Panc1 (cell line): ENCODE results near the gene SIK2. TPM values are rescaled to one million over a fixed set of nuclear protein-coding genes. Genes with fewer than 3 reads are reported as not detected.

Experiments used
- ATAC-seq: fragments of 200-7000 bp; cut with Tn5 transposase; 2 replicates; pipeline ENCODE4 v1.9.1; 2020; ENCODE audit warnings: mild to moderate bottlenecking, moderate library complexity
- BruUV-seq: library from RNA; stranded (reverse); fragments of 400-500 nt; replicated peaks from 2 replicates; lab custom pipeline; 2021; lab: Mats Ljungman, UMichigan
- CTCF ChIA-PET: fragments of 300-600 bp; sonication (Branson Sonifier 250); formaldehyde crosslinking; loops from one replicate; lab custom pipeline; 2022; ENCODE audit warnings: antibody characterized with exemption; lab: Charles Lee
- POLR2A ChIA-PET: fragments of 300-600 bp; sonication (Branson Sonifier 250); formaldehyde crosslinking; loops from one replicate; lab custom pipeline; 2022; ENCODE audit warnings: antibody characterized with exemption; lab: Charles Lee
- DNase-seq: peaks from one replicate; pipeline ENCODE4 v3.0.0-alpha.2; 2010; ENCODE audit warnings: low read depth, low spot score
- H3K27ac ChIP-seq: 2 replicates; pipeline ENCODE4 v1.5.1; 2011; ENCODE audit warnings: mild to moderate bottlenecking, low read length, inconsistent platforms
- H3K27me3 ChIP-seq: fragments of 200-500 bp; sonication (Bioruptor generic); 2 replicates; pipeline ENCODE4 v1.6.0; 2014; ENCODE audit warnings: low read length, inconsistent platforms; ENCODE audit not compliant: control insufficient read depth, insufficient read depth
- H3K36me3 ChIP-seq: fragments of 200-500 bp; sonication (Bioruptor generic); 2 replicates; pipeline ENCODE4 v1.5.1; 2014; ENCODE audit warnings: inconsistent platforms, mild to moderate bottlenecking, low read length, moderate library complexity; ENCODE audit not compliant: control insufficient read depth, insufficient read depth
- H3K4me1 ChIP-seq: 2 replicates; pipeline ENCODE4 v1.5.1; 2011; ENCODE audit warnings: inconsistent platforms, mild to moderate bottlenecking, low read length, moderate library complexity; ENCODE audit not compliant: control insufficient read depth, insufficient read depth
- H3K4me3 ChIP-seq, 2 experiments: 2 replicates each; pipeline ENCODE4 v1.5.1; 2011 to 2012; ENCODE audit warnings: low read depth in 2 of 2, low read length in 2 of 2, mild to moderate bottlenecking in 2 of 2, inconsistent platforms in 1 of 2, moderate library complexity in 1 of 2
- H3K9me3 ChIP-seq: fragments of 200-500 bp; sonication (Bioruptor generic); 2 replicates; pipeline ENCODE4 v1.5.1; 2014; ENCODE audit warnings: low read depth, mild to moderate bottlenecking, inconsistent platforms, low read length, moderate library complexity; ENCODE audit not compliant: control insufficient read depth, insufficient read depth
- POLR2AphosphoS5 ChIP-seq: IDR thresholded peaks from 2 replicates; pipeline ENCODE4 v1.6.1; 2012; ENCODE audit warnings: mild to moderate bottlenecking, low read depth, low read length, moderate library complexity
- SIN3A ChIP-seq: IDR thresholded peaks from 2 replicates; pipeline ENCODE4 v1.6.1; 2012; ENCODE audit warnings: low read depth, mild to moderate bottlenecking, low read length, moderate library complexity, borderline replicate concordance; ENCODE audit not compliant: insufficient read depth
- TCF7L2 ChIP-seq: IDR thresholded peaks from 2 replicates; pipeline ENCODE4 v1.6.1; 2011; ENCODE audit warnings: mild to moderate bottlenecking, low read depth, low read length, inconsistent platforms
- in situ Hi-C: cut with HindIII; loops from 2 replicates; pipeline ENCODE4 v1.10.0; 2016; ENCODE audit warnings: low sequenced_read_pairs, low pct_unique_long_range_greater_than_20kb
- intact Hi-C: fragments of 100-400 bp; cut with micrococcal nuclease; formaldehyde crosslinking; loops from one replicate; pipeline ENCODE4 v1.10.0; 2022; ENCODE audit not compliant: unreplicated experiment
- total RNA-seq: library from RNA; stranded (reverse); gene quantifications from one replicate; pipeline ENCODE4 v1.2.1, GENCODE V29; 2021; ENCODE audit not compliant: unreplicated experiment
- TF ChIP-seq, protein P1 (sequence below), 2 experiments: IDR thresholded peaks; 2 replicates each; pipeline ENCODE4 v1.6.1; 2011 to 2012; ENCODE audit warnings: low read depth in 2 of 2, control low read depth in 1 of 2, low read length in 1 of 2, mild to moderate bottlenecking in 1 of 2, moderate library complexity in 1 of 2; ENCODE audit not compliant: insufficient read depth in 1 of 2
- TF ChIP-seq, protein P2 (sequence below): fragments of 450-650 bp; IDR thresholded peaks from 2 replicates; pipeline ENCODE4 v1.5.1; 2017; ENCODE audit warnings: mild to moderate bottlenecking

Gene SIK2
- total RNA-seq, 1 experiment from 2014 or later: 17.0 TPM

GRCh38 chr11:111663820-111664219, 61.6 kb downstream of the SIK2 start:
- Histone ChIP-seq H3K27ac (no peak overlapping the region), H3K27me3 (no peaks in the 10 kb centered on the region), H3K9me3 (no peaks in the 10 kb centered on the region), H3K36me3 (no peaks in the 10 kb centered on the region), H3K4me1 (no peaks in the 10 kb centered on the region), H3K4me3 (no peak overlapping the region)
- no peak for DNase-seq
- ATAC-seq: no peak
- ChIA-PET POLR2A (no interaction called here), CTCF (no interaction called here)
- BruUV-seq: no TSS peak
- TF ChIP-seq, protein P1, sequence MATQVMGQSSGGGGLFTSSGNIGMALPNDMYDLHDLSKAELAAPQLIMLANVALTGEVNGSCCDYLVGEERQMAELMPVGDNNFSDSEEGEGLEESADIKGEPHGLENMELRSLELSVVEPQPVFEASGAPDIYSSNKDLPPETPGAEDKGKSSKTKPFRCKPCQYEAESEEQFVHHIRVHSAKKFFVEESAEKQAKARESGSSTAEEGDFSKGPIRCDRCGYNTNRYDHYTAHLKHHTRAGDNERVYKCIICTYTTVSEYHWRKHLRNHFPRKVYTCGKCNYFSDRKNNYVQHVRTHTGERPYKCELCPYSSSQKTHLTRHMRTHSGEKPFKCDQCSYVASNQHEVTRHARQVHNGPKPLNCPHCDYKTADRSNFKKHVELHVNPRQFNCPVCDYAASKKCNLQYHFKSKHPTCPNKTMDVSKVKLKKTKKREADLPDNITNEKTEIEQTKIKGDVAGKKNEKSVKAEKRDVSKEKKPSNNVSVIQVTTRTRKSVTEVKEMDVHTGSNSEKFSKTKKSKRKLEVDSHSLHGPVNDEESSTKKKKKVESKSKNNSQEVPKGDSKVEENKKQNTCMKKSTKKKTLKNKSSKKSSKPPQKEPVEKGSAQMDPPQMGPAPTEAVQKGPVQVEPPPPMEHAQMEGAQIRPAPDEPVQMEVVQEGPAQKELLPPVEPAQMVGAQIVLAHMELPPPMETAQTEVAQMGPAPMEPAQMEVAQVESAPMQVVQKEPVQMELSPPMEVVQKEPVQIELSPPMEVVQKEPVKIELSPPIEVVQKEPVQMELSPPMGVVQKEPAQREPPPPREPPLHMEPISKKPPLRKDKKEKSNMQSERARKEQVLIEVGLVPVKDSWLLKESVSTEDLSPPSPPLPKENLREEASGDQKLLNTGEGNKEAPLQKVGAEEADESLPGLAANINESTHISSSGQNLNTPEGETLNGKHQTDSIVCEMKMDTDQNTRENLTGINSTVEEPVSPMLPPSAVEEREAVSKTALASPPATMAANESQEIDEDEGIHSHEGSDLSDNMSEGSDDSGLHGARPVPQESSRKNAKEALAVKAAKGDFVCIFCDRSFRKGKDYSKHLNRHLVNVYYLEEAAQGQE (IDR thresholded peaks at IDR 0.05; ENCODE audit: insufficient read depth in 1 of 2, low read depth in 2 of 2, low read length in 1 of 2): no peak
- TF ChIP-seq, protein P2, sequence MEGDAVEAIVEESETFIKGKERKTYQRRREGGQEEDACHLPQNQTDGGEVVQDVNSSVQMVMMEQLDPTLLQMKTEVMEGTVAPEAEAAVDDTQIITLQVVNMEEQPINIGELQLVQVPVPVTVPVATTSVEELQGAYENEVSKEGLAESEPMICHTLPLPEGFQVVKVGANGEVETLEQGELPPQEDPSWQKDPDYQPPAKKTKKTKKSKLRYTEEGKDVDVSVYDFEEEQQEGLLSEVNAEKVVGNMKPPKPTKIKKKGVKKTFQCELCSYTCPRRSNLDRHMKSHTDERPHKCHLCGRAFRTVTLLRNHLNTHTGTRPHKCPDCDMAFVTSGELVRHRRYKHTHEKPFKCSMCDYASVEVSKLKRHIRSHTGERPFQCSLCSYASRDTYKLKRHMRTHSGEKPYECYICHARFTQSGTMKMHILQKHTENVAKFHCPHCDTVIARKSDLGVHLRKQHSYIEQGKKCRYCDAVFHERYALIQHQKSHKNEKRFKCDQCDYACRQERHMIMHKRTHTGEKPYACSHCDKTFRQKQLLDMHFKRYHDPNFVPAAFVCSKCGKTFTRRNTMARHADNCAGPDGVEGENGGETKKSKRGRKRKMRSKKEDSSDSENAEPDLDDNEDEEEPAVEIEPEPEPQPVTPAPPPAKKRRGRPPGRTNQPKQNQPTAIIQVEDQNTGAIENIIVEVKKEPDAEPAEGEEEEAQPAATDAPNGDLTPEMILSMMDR: no peak
- TF ChIP-seq POLR2AphosphoS5 (no peak), TCF7L2 (no peak), SIN3A (no peak)
- in situ Hi-C loops (no loop called here), intact Hi-C loops (no loop called here)

DNA sequence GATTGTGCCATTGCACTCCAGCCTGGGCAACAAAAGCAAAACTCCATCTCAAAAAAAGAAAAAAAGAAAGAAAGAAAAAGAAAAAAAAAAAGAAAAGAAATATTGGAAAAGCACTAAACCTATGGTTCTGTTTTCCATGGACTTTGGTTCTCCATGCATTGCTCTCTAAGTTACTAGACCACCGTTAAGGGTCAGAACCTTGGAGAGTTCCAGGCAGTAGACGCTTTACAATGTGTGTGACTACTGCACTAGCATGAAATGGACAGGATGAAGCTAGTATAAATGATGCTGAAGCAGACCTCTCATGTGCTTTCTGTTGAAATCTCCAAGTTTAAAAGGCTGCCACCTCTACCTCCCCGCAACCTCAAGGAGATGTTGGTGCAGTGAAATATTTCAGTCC, 63.5 kb downstream of the SIK2 start:
- no peak for DNase-seq
- no peaks in the 10 kb centered on the region for H3K4me1 ChIP-seq
- H3K27ac ChIP-seq: no peak overlapping the region
- BruUV-seq: no TSS peak
- H3K36me3 ChIP-seq: no peaks in the 10 kb centered on the region
- CTCF ChIA-PET: interaction anchor here (0.5 kb wide), 1 partner anchor 104 kb away, joined by 6 read pairs; no protein-coding TSS in a partner anchor
- 0 out of 2 replicates have a peak, but pooled peaks have one; percentile 60 for ATAC-seq
- in situ Hi-C loops (no loop called here), intact Hi-C loops (no loop called here)
- no peaks in the 10 kb centered on the region for H3K9me3 ChIP-seq
- no peaks in the 10 kb centered on the region for H3K27me3 ChIP-seq
- POLR2A ChIA-PET: no interaction called here
- TF ChIP-seq, protein P1 (IDR thresholded peaks at IDR 0.05; ENCODE audit: insufficient read depth in 1 of 2, low read depth in 2 of 2, low read length in 1 of 2): peak; percentile 85 to 89
- TF ChIP-seq TCF7L2: no peak
- no peak for TF ChIP-seq SIN3A
- H3K4me3 ChIP-seq: no peak overlapping the region
